Stimulated activated CD8-positive, alpha-beta memory T cell treated with anti-CD3 and anti-CD28 coated beads, Interleukin-15, amount 100 ng/mL, for 48 hours (primary cell): ENCODE results near the gene MSRB3.
"Not testable (repeated sequence)": the region's sequence is repeated elsewhere in the genome, so short reads cannot be mapped to it uniquely, and the experiment has no call there.

Source experiments
- DNase-seq, 2 donors: peaks; one replicate each; pipeline ENCODE4 v3.0.0-alpha.2; 2020; ENCODE audit warnings: low read depth in 2 of 2

The MSRB3 gene

DNA sequence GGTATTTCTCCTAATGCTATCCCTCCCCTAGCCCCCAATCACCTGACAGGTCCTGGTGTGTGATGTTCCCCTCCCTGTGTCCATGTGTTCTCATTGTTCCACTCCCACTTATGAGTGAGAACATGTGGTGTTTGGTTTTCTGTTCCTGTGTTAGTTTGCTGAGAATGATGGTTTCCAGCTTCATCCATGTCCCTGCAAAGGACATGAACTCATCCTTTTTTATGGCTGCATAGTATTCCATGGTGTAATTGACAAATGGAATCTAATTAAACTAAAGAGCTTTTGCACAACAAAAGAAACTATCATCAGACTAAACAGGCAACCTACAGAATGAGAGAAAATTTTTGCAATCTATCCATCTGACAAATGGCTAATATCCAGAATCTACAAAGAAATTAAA, 178.9 kb downstream of the MSRB3 start:
- DNase-seq: not testable (repeated sequence)

DNA sequence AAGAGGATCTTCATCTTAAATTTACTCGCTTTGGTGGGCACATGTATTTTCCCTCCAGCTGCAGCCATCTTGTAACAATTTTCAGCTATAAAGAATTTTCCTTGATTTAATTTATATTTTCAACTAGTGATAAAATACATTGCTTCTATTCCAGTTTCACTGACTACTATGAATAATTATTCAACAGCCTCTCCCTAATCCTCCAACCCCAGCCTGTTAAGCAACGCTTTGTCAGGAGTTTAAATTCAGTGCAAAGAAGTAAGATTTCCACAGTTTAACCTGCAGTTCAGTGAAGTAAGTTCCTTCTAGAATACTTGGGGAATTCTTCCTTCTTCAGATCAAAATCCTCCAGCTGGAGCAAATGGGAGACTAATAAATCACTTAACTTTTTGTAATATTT, 180.2 kb downstream of the MSRB3 start:
- DNase-seq: no peak

DNA sequence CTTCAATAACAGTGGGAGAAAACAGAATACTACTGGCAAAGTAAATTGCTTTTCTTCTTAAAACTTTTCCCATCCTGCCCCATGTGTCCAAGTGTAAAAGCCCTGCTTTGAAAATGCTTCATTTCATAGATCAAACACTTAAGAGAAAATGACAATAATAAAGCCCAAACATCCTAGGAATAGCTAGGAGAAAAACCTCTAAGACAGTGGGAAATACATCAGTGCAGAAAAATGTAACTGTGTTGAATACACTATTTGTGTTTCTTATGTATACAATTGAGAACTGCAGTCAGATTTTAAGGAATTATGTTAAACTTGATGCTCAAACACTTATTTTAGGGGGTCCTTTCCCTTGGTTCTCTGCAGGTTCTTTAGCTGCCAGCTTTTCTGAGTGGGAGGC, 181.1 kb downstream of the MSRB3 start:
- DNase-seq: no peak

DNA sequence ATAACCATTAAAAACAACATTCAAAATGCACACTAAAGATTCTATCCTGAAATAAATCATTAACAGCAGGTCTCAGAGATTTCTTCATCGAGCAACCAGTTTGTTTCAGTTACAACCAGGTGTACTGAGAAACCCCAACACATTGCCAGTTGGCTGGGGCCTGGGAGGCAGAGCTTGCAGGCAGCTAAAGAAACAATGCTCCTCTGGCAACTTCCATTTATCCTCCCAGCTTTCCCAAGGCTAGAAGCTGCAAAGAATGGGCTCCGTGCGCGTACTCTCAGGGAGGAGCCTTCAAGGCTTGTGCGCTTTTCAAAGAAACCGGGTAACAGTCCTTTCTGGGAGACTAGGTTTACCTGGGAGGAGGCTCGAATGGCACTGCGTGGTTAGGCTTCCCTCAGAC, 181.6 kb downstream of the MSRB3 start:
- no peak for DNase-seq

DNA sequence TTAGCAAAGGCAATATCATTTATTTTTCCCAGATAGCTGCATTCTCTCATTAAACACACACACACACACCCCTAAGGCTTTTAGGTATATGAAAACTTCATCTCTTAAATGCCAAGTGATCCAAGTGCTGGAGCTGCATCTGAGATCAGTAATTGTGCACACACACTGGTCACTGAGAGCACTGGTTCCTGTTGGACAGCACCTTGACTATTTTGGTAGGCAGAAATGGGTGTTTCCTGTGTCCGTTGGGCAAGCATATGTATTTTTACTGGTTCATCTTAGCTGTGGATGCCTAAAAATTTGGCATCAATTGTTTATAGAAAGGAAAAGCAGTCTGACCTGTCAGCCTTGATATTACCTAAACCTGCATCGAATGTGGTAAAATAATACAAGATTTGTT, 182.5 kb downstream of the MSRB3 start:
- DNase-seq: no peak

DNA sequence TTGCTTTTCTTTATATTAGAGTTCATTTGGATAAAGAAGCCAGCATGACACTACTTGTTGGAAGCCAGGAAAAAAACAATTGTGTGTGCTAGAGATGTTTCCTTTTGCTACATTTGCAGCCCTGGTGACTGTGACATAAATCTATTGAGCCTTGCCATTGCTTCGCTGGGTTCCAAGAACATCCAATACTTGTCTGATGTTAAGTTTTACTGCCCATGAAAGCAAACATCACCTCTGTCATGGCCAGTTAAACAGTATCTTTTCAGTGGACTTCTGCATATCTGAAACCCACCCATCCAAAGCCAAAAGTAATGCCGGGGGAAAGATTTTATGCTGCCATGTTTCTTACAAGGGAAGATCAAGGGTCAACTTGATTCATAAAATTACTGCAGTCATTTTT, 184.0 kb downstream of the MSRB3 start:
- DNase-seq: no peak

DNA sequence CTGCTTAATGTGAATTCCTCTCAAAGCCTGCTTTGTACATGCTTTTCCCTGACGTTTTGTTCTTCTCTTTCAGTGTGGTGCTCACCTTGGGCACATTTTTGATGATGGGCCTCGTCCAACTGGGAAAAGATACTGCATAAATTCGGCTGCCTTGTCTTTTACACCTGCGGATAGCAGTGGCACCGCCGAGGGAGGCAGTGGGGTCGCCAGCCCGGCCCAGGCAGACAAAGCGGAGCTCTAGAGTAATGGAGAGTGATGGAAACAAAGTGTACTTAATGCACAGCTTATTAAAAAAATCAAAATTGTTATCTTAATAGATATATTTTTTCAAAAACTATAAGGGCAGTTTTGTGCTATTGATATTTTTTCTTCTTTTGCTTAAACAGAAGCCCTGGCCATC, 184.6 kb downstream of the MSRB3 start:
- DNase-seq: no peak

DNA sequence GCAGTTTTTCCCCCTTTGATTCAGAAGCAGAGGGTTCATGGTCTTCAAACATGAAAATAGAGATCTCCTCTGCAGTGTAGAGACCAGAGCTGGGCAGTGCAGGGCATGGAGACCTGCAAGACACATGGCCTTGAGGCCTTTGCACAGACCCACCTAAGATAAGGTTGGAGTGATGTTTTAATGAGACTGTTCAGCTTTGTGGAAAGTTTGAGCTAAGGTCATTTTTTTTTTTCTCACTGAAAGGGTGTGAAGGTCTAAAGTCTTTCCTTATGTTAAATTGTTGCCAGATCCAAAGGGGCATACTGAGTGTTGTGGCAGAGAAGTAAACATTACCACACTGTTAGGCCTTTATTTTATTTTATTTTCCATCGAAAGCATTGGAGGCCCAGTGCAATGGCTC, 185.1 kb downstream of the MSRB3 start:
- no peak for DNase-seq

DNA sequence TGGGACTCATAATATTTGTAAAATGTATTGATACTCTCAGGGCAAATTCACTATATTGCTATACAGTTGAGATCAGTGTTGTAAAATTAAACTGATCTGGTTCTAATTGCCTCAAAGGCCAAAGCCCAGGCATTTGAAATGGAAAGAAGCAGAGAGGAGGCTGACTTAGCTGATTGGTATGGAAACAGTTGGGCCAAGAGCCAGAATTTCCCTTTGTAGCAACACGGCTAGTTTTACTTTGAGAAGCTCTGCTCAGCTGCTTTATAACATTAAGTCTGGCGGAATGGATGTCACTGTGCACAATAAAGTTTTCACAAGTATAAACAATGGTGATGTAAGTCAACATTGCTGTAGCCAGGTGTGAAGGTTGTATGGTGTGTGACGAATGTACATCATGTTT, 186.4 kb downstream of the MSRB3 start:
- no peak for DNase-seq

DNA sequence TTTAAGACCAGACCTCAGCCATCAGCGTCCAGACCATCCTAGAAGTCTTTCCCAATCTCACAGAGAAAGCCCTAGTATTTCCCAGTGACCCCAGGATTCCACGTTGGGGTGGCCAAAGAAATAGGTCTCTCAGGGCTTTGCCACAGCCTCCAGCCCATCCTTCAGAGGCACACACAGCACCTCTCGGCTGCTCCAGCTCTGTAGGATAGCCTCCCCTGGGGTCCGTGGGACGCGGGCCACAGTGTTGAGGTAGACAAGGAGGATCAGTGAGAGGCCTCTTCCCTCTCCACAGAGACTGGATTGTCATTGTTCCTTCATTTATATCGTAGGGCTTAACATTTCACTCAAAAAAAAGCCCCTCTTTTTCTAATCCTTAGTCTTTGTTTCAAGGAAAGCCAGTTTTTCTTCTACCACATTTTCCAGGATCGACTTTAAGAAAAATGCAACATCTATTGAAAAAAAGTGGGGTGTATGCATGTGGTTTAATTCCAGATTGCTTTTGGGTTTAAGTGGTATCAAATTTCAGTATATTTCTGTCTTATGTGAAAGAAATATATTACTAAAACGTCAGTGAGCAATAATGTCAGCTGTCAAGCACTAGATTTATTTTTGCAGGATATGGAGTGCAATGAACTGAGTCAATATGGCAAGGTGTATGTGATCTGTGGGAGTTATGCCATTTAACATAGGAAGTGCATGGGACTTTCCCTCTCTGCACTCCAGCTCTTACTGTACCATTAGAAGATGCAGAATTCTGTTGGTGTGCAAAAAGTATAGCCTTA, 187.5 kb downstream of the MSRB3 start:
- DNase-seq: no peak

DNA sequence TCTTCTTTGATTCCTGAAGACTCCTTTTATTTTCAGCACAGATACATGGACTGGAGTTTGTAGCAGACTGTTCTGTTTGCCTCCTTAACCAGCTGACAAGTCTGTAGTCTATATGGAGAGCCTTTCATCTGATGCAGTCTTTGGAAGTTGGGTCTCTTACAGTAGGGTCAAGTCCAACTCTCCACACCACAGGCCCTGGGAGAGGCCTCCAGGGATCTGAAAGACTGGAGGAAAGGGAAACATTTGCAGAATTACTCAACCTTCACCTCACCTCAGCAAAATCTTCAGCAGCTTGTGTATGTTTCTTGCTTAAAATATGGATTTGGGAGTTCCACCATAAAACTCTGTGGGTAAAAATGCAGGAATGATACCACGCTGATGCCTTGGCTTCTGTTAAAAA, 188.4 kb downstream of the MSRB3 start:
- DNase-seq: no peak

DNA sequence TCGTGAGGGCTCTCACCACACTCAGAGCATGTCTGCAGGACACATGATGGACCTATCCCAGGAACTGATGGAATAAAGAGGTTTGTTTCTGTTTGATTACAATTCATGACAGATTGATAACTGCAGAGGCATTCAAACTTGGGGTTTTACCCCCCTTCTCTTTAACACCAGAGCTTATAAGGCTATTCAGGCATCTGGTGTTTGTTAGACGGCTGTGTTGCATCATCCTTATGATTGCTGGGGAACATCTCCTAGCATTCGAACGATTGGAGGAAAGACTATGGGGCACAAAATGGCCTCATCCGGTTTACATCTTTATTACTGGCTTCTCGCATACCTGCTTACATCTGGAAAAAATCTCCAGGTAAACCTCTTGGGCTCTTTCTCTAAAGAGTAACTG, 191.8 kb downstream of the MSRB3 start:
- DNase-seq: no peak

DNA sequence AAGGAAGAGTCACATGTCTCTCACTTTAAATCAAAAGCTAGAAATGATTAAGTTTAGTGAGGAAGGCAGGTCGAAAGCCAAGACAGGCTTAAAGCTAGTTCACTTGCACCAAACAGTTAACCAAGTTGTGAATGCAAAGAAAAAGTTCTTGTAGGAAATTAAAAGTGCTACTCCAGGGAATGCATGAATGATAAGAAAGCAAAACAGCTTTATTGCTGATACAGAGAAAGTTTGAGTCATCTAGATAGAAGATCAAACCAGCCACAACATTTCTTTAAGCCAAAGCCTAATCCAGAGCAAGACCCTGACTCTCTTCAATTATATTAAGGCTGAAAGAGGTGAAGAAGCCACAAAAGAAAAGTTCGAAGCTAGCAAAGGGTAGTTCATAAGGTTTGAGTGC, 193.6 kb downstream of the MSRB3 start:
- no peak for DNase-seq

DNA sequence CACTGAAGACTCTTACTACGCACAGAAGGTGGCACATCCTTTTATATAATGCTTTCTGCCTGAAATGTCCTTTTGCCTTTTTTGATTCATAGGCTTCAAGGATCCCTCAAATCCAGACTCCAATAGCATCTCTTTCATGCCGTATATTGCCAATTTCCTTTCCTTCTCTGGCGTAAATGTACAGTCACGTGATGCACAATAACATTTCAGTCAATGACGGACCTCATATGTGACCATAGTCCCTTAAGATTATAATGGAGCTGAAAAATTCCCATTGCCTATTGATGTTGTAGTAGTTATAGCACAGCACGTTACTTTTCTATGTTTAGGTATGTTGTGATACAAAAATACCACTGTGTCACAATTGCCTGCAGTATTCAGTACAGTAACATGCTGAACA, 196.3 kb downstream of the MSRB3 start:
- no peak for DNase-seq

DNA sequence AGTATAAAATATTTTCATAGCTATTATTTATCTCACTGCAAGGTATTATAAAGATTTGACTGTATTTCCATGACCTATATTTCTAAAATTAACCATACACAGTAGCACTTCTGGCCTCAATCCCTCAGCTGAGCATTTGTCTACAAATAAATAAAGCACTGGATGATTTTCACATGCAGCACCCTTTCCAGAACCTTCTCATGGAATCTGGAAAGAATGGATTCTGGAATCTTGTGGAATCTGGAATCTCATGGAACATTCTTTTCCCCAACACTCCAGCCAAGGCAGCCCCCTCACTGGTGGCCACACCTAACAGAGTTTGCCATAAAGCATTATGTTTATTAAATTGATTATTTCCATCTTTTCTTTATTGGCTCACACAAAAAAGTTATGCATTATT, 199.2 kb downstream of the MSRB3 start:
- no peak for DNase-seq

DNA sequence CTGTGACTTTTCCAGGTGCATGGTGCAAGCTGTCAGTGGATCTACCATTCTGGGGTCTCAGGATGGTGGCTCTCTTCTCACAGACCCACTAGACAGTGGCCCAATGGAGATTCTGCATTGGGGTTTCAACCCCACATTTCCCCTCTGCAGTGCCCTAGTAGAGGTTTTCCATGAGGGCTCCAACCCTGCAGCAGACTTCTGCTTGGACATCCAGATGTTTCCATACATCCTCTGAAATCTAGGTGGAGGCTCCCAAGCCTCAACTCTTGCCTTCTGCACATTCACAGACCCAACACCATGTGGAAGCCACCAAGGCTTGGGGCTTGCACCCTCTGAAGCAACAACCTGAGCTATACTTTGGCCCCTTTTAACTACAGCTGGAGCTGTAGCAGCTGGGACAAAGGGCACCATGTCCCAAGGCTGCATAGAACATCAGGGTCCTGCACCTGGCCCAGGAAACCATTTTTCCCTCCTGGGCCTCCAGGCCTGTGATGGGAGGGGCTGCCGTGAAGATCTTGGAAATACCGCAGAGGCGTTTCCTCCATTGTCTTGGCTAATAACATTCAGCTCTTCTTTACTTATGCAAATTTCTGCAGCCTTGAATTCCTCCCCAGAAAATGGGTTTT, 205.5 kb downstream of the MSRB3 start:
- DNase-seq: not testable (repeated sequence)

DNA sequence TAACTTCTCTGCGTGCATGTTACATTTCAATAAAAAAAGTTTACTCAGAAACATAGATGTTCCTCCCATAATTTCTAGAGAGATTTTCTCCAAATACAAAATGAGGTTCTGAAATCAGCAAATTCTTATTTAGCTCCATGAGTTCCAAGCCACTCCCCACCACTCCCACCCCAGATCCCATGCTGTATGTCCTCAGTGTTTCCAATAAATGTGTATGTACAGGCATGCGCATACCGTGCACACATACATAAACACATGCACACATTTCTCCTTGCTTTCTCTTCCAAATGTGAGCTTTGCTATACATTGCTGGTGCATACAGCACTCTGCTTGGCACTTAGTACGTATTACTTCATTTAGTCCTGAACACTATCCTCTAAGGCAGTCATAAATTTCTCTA, 209.7 kb downstream of the MSRB3 start:
- no peak for DNase-seq

DNA sequence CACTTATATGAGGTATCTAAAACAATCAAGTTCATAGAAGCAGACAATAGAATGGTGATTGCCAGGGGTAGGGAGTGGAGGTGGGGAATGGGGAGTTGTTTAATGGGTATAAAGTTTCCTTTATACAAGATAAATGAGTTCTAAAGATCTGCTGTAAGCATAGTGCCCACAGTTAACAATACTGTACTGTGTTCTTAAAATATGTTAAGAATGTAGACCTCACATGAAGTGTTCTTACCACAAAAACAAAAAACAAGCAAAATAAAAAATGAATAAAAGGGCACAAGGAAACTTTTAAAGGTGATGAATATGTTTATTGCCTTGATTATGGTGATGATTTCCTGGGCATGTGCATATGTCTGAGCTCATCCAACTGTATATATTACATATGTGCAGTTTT, 211.8 kb downstream of the MSRB3 start:
- DNase-seq: no peak

DNA sequence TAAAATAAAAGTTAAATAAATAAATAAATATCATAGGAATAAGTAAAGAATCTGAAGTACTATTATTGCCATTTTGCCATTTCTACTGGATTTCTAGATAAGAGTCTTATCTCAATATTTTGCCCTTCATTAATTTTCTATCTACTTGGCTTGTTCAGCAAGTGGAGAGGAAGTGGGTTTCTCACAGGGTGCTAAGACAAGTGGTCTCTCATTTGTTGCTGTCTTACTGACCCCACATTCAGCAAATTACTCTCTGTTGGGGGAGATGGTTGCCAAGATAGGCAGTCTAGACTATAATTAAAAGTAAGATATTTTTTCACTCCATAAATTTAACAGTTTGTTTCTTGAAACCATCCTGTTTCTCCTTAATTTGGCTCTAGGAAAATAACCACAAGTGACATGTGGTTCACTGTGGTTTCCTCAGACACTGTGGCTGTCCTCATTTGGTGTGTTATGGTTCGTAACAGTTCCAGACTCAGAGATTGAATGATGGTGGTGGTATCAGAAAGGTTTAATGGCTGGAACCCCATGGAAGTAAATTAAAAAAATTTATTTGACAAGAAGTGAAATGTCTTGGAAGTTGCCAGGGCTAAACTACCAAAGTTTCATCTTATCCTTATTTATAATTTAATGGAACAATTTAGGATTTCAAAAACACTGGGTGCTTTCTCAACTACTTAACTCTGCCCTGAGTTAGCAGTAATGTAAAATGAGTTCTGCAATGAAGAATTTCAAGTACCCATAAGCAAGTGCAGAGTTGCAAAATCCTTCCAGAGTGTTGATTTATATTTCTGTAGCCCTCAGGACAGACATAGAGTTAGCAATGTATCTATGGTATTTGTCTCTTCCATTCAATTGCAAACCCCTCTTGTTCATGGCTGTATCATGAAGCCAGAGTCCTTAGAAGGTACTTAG, 214.8 kb downstream of the MSRB3 start:
- DNase-seq: no peak

DNA sequence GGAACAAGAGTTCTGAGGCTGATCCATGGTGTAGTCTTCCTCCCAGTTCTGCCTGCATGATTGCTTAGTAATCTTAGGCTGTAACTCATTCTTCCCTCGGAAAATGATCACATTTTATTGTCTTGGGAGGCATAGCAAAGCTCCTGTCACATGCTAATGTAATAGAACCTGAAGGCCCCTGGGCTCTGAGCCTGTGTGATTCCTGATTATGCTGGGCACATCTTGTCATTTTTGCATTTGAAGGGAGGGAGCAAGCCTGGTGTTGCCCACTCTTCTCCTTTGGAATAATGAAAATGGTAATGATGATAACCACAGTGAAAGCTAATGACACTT, 215.4 kb downstream of the MSRB3 start:
- DNase-seq: no peak

DNA sequence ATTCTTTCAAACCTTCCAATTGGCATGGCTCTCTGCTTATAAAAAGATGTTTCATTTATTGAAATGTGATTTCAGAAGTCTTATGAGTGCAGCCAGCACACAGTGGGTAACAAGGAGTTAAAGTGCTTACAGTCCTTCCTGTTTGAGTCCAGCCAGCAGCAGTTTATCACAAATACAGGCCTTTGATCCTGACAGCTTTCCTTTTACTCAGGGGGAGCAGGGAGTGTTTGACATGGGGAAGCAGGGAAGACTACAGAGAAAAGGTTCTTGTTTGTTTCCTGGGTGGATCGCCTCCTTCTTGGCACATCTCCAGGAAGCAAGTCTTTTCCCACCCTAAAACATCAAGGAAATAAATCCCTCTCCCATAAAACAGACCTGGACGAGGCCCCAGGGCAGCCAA, 216.1 kb downstream of the MSRB3 start:
- no peak for DNase-seq

DNA sequence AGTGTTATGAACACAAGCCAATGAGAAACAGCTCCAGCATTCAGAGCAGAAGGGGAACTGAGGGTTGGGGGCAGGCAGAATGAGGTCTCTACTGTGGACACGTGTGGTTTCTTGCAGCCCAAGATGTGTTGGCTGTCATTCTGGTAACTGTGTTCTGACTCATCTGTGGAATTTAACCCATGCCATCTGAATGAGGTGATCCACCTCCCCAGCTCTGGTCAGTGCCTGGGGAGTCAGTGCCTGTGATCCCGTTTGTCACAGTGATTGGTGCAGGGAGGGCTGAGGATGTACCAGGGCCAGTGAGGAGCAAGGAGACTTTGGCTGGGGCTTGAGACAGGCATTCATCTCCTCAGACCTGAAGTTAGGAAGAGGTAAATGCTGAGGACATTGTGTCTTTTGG, 216.8 kb downstream of the MSRB3 start:
- DNase-seq: no peak

DNA sequence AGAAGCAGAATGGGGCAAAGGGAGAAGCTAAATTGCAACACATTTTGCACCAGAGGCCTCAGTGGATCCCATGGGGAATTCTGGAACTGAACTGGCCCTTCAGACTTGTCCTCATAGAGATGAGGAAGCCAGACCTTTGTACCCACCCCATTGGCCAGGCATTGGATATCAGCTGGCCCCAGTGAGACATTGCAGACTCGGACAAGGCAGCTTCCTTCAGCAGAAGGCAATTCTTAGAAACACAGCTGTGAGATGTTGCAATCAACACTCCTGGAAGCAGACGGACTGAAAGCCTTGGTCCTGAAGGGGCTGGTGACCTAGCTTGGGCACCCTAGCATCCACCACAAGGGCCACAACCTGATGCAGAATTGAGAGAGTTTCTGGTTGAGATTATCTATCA, 218.1 kb downstream of the MSRB3 start:
- no peak for DNase-seq
